ENCODE results near the gene MYO5B. TPM values are rescaled to one million over a fixed set of nuclear protein-coding genes. Genes with fewer than 3 reads are reported as not detected.

The MYO5B gene
- total and polyA plus RNA-seq, 2 of the 4 experiments (the other 2 are of a cell fraction) = 0.24 to 0.54 TPM

GRCh38 chr18:49988101-49988500 is 206.8 kb downstream of the MYO5B start:
- H3K4me3 ChIP-seq (ENCODE audit: insufficient read depth, low read depth, low read length) = no peak overlapping the region
- H3K79me1 ChIP-seq (ENCODE audit: low read depth in 1 of 2, low read length in 2 of 2) = no peaks in the 10 kb centered on the region
- dilution Hi-C loops (cut with HindIII; ENCODE audit: low sequenced_read_pairs, unreplicated experiment) = no loop called here
- POLR2A ChIA-PET (ENCODE audit: unreplicated experiment) = no interaction called here
- intact Hi-C loops (cut with micrococcal nuclease) = no loop called here
- no TSS peak for BruUV-seq (replicated peaks)
- peaks cover 6% of the 10 kb centered on the region for H3K27me3 ChIP-seq (ENCODE audit: control insufficient read depth, insufficient read depth, low read length)
- H2AK9ac ChIP-seq (replicated peaks; ENCODE audit: low read depth, low read length, poor library complexity) = no peak overlapping the region
- no peak overlapping the region for H4K91ac ChIP-seq (ENCODE audit: insufficient read depth, low read depth, low read length)
- no peak overlapping the region for H3K4ac ChIP-seq (ENCODE audit: low read depth, low read length)
- ATAC-seq (ENCODE audit: low read depth) = no peak
- H3K9me3 ChIP-seq (ENCODE audit: control insufficient read depth, insufficient read depth, low read length) = no peaks in the 10 kb centered on the region
- H3K27ac ChIP-seq (ENCODE audit: insufficient read depth, low read length) = no peak overlapping the region
- no peak overlapping the region for H2BK15ac ChIP-seq (ENCODE audit: low read depth, low read length)
- H3K9ac ChIP-seq (ENCODE audit: low read depth, low read length) = no peak overlapping the region
- H3K4me1 ChIP-seq (ENCODE audit: control insufficient read depth, insufficient read depth, low read length) = no peaks in the 10 kb centered on the region
- no peak overlapping the region for H4K5ac ChIP-seq (ENCODE audit: low read depth, low read length)
- H3K36me3 ChIP-seq (ENCODE audit: control insufficient read depth, insufficient read depth, low read length) = no peaks in the 10 kb centered on the region
- TF ChIP-seq RCOR1 (IDR thresholded peaks at IDR 0.05; ENCODE audit: insufficient replicate concordance, low read length) (no peak), USF2 (IDR thresholded peaks at IDR 0.05; ENCODE audit: low read depth, low read length) (no peak), CHD1 (IDR thresholded peaks at IDR 0.05; ENCODE audit: low read depth, low read length) (no peak), RFX5 (IDR thresholded peaks at IDR 0.05; ENCODE audit: low read depth, low read length) (no peak), BHLHE40 (IDR thresholded peaks at IDR 0.05; ENCODE audit: low read depth, low read length) (no peak), RAD21 (IDR thresholded peaks at IDR 0.05; ENCODE audit: low read length) (no peak), POLR2A (IDR thresholded peaks at IDR 0.05; ENCODE audit: low read depth, low read length) (no peak), MAZ (IDR thresholded peaks at IDR 0.05; ENCODE audit: borderline replicate concordance, low read depth, low read length) (no peak)
- H2BK5ac ChIP-seq (ENCODE audit: low read depth, low read length, poor library complexity, severe bottlenecking) = no peak overlapping the region
- no peaks in the 10 kb centered on the region for H4K20me1 ChIP-seq (ENCODE audit: insufficient read depth, low read length)
- H2AFZ ChIP-seq (replicated peaks; ENCODE audit: low read length, poor library complexity) = no peak overlapping the region
- no peak overlapping the region for H2AK5ac ChIP-seq (ENCODE audit: low read depth, low read length)
- no peaks in the 10 kb centered on the region for H3K9me1 ChIP-seq (ENCODE audit: insufficient read depth, low read length)
- DNase-seq = no peak
- CTCF ChIA-PET = no interaction called here
- H3K18ac ChIP-seq (ENCODE audit: low read depth, low read length) = no peak overlapping the region
- H3K56ac ChIP-seq (ENCODE audit: extremely low read depth, insufficient read depth, low read length) = no peak overlapping the region
- H3K14ac ChIP-seq (replicated peaks; ENCODE audit: low read depth, low read length) = no peak overlapping the region
- H2BK20ac ChIP-seq (ENCODE audit: low read depth, low read length) = no peak overlapping the region
- no peak overlapping the region for H4K8ac ChIP-seq (ENCODE audit: low read depth in 2 of 2, low read length in 2 of 2)
- WGBS, 2 experiments (ENCODE audit: extremely low coverage in 2 of 2, insufficient read length in 1 of 2) = no CpG with 5 or more reads among the region's 5 CpGs
- H2BK120ac ChIP-seq (ENCODE audit: low read depth, low read length) = no peak overlapping the region
- H3K23ac ChIP-seq (ENCODE audit: low read depth, low read length) = no peak overlapping the region
- no peak overlapping the region for H3K4me2 ChIP-seq (ENCODE audit: low read depth, low read length)
- in situ Hi-C loops (cut with MboI; ENCODE audit: low sequenced_read_pairs) = no loop called here

Data from IMR-90 (cell line).